ENCODE measurements around the gene MRPL37. TPM values are rescaled to one million over a fixed set of nuclear protein-coding genes. Genes with fewer than 3 reads are reported as not detected.
A peak's percentile ranks its signal among the peaks of the same experiment; 100 is the strongest.
"Not testable (repeated sequence)": the region's sequence is repeated elsewhere in the genome, so short reads cannot be mapped to it uniquely, and the experiment has no call there.

Gene MRPL37
- total and polyA plus RNA-seq, 7 donors = 68.9 to 109 (median 100) TPM

DNA sequence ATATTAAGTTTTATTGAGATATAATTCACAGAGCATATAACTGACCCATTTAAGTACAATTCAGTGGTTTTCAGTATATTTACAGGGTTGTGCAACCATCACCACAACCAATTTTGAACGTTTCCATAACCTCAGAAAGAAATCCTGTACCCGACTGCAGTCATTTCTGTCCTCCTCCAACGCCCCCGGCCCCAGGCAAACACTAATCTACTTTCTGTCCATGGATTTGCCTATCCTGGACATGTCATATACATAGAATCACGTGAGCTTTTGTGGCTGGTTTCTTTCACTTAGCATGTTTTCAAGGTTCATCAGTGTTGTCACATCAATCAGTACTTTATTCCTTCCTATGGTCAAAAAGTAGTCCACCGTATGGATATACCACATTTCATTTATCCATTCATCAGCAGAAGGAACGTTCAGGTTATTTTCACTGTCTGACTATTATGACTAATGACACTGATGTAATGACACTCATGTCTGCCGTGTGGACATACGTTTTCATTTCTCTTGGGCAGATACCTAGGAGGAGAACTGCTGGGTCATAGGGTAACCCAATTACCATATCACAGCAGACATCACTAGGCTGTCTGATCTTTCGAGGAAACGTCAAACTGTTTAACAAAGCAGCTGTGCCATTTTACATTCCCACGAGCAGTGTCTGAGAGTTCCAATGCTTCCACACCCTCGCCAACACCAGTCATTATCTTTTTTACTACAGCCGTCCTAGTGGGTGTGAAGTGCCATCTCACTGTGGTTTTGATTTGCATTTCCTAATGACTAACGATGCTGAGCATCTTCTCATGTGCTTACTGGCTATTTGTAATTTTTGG, 30.8 kb downstream of the MRPL37 start:
- WGBS, 3 donors = 72 to 84% (median 75%) methylated on average over 15 of the region's 15 CpGs
- TF ChIP-seq, protein P1, sequence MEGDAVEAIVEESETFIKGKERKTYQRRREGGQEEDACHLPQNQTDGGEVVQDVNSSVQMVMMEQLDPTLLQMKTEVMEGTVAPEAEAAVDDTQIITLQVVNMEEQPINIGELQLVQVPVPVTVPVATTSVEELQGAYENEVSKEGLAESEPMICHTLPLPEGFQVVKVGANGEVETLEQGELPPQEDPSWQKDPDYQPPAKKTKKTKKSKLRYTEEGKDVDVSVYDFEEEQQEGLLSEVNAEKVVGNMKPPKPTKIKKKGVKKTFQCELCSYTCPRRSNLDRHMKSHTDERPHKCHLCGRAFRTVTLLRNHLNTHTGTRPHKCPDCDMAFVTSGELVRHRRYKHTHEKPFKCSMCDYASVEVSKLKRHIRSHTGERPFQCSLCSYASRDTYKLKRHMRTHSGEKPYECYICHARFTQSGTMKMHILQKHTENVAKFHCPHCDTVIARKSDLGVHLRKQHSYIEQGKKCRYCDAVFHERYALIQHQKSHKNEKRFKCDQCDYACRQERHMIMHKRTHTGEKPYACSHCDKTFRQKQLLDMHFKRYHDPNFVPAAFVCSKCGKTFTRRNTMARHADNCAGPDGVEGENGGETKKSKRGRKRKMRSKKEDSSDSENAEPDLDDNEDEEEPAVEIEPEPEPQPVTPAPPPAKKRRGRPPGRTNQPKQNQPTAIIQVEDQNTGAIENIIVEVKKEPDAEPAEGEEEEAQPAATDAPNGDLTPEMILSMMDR (IDR thresholded peaks at IDR 0.05) = no peak

DNA sequence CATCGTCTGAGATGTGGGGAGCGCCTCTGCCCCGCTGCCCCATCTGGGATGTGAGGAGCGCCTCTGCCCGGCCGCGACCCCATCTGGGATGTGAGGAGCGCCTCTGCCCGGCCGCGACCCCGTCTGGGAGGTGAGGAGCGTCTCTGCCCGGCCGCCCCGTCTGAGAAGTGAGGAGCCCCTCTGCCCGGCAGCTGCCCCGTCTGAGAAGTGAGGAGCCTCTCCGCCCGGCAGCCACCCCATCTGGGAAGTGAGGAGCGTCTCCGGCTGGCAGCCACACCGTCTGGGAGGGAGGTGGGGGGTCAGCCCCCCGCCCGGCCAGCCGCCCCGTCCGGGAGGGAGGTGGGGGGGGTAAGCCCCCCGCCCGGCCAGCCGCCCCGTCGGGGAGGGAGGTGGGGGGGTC, 33.2 kb downstream of the MRPL37 start:
- H3K4me1 ChIP-seq; ATAC-seq; H3K4me3 ChIP-seq; H3K27ac ChIP-seq; H3K9me3 ChIP-seq; intact Hi-C loops (cut with DNase I); DNase-seq; H3K27me3 ChIP-seq (ENCODE audit: insufficient read depth in 3 of 3, low read length in 2 of 3): not testable (repeated sequence)
- peaks cover 0 to 29% of the 10 kb centered on the region in 2 donors for H3K36me3 ChIP-seq (ENCODE audit: insufficient read depth in 1 of 2, low read depth in 1 of 2)
- WGBS, 3 donors = 96 to 98% (median 96%) methylated on average over 10 to 32 of the region's 33 CpGs

More for the DNA sequence above, 30.8 kb downstream of the MRPL37 start:
- Histone ChIP-seq H3K4me1 (no peaks in the 10 kb centered on the region), H3K27ac (no peak overlapping the region), H3K36me3 (ENCODE audit: insufficient read depth in 1 of 2, low read depth in 1 of 2) (peaks cover 0 to 15% of the 10 kb centered on the region in 2 donors), H3K4me3 (no peak overlapping the region), H3K9me3 (no peaks in the 10 kb centered on the region), H3K27me3 (ENCODE audit: insufficient read depth in 3 of 3, low read length in 2 of 3) (no peaks in the 10 kb centered on the region)
- peak in 1 of 4 donors; percentile 27 for ATAC-seq
- intact Hi-C loops (cut with DNase I) = no loop called here
- DNase-seq = no peak

DNA sequence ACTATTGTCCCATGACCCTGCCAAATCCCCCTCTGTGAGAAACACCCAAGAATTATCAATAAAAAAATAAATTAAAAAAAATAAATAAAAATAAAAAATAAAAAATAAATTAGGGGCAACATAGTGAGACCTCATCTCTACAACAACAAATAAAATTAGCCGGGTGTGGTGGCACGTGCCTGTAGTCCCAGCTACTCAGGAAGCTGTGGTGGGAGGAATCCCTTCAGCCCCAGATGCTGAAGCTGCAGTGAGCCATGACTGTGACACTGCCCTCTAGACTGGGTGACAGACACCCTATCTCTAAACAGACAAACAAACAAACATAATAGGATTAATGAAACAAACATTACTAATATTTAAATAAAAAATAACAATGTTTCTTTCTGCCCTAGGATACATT, 34.3 kb downstream of the MRPL37 start:
- Histone ChIP-seq H3K4me1 (no peaks in the 10 kb centered on the region), H3K9me3 (no peaks in the 10 kb centered on the region), H3K27me3 (ENCODE audit: insufficient read depth in 3 of 3, low read length in 2 of 3) (no peaks in the 10 kb centered on the region), H3K36me3 (ENCODE audit: insufficient read depth in 1 of 2, low read depth in 1 of 2) (peaks cover 0 to 37% of the 10 kb centered on the region in 2 donors), H3K27ac (no peak overlapping the region), H3K4me3 (no peak overlapping the region)
- WGBS, 3 donors = 92 to 94% (median 92%) methylated on average over 2 of the region's 2 CpGs
- ATAC-seq (no peak), DNase-seq (no peak)
- TF ChIP-seq, protein P1 (IDR thresholded peaks at IDR 0.05) = no peak
- intact Hi-C loops (cut with DNase I) = no loop called here

DNA sequence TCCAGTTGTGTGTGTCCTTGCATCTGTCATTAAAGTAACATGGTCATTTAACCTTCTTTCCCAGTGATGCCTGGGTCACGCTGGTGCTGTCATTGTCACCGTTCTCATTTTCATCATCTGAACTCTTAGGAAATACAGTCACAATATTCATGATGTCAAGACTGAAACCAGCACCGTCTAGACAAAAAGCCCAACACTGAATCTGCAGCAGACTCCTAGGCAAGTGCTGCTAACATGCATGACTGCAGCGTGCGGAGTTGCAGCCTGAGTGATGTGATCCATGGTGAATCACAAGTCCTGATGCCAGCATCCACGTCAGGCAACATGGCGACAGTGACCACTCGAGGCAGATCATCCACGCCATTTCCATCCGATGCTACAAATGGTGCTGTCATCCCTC, 37.6 kb downstream of the MRPL37 start:
- Histone ChIP-seq H3K4me1 (no peaks in the 10 kb centered on the region), H3K36me3 (ENCODE audit: insufficient read depth in 1 of 2, low read depth in 1 of 2) (peaks cover 0 to 56% of the 10 kb centered on the region in 2 donors), H3K4me3 (no peak overlapping the region), H3K27ac (no peak overlapping the region), H3K27me3 (ENCODE audit: insufficient read depth in 3 of 3, low read length in 2 of 3) (no peaks in the 10 kb centered on the region), H3K9me3 (no peaks in the 10 kb centered on the region)
- ATAC-seq (no peak), DNase-seq (no peak)
- 80 to 82% (median 81%) methylated on average over 10 of the region's 10 CpGs for WGBS, 3 donors
- intact Hi-C loops (cut with DNase I) = no loop called here
- TF ChIP-seq, protein P1 (IDR thresholded peaks at IDR 0.05) = no peak

DNA sequence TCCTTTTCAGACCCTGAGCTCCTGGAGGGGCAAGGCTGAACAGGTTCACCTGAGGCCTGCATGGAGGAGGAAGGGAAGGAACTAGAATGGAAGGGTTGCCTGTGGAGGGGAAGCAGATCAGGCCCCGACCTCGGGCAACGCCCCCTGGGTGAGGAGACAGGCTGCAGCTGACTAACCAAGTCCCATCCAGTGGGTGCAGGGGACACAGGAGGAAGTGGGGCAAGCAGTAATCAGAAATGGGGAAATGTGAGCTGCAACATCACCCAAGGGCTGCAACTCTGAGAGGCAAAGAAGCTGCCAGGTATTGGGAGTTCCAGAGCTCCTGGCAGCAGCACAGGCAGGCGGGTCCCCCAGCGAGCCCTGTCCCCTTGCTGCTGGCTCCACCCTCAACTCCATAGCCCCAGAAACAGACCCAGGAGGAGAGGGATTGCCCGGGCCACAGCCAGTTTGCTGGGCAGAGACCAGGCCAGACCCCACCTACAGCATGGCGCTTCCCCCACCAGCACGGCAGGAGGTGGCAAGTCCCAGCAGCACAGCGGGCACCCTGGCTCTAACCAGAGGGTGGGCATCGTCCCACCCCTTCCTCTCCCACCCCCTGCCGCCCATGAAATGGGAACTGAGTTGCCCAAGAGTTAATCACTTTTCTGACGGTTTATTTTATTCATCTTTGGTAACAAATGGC, 38.5 kb downstream of the MRPL37 start:
- no peak for DNase-seq
- Histone ChIP-seq H3K9me3 (no peaks in the 10 kb centered on the region), H3K27ac (no peak overlapping the region), H3K36me3 (ENCODE audit: insufficient read depth in 1 of 2, low read depth in 1 of 2) (peaks cover 0 to 63% of the 10 kb centered on the region in 2 donors), H3K4me3 (no peak overlapping the region), H3K27me3 (ENCODE audit: insufficient read depth in 3 of 3, low read length in 2 of 3) (no peaks in the 10 kb centered on the region), H3K4me1 (no peaks in the 10 kb centered on the region)
- intact Hi-C loops (cut with DNase I) = no loop called here
- no peak for ATAC-seq
- WGBS, 3 donors = 85 to 88% (median 86%) methylated on average over 11 to 12 of the region's 12 CpGs
- TF ChIP-seq, protein P1 (IDR thresholded peaks at IDR 0.05) = no peak

Data from psoas muscle (tissue), 8 donors.